Keratinocyte (primary cell): ENCODE measurements around the gene S100A6. TPM values are rescaled to one million over a fixed set of nuclear protein-coding genes. Genes with fewer than 3 reads are reported as not detected.
A peak's percentile ranks its signal among the peaks of the same experiment; 100 is the strongest.

Experiments used
- DNase-seq: peaks from one replicate; pipeline ENCODE4 v3.0.0-alpha.2; 2011; ENCODE audit warnings: low read depth, missing footprints, low spot score
- FAIRE-seq: peaks from 2 replicates; lab custom pipeline; 2011; peaks lifted over from hg19 to GRCh38; lab: Jason Lieb, UNC
- H2AFZ ChIP-seq: 2 replicates; pipeline ENCODE4 v1.6.0; 2012; ENCODE audit warnings: low read length, control low read depth, inconsistent platforms; ENCODE audit not compliant: control insufficient read depth
- H3K27ac ChIP-seq: 2 replicates; pipeline ENCODE4 v1.5.1; 2011; ENCODE audit warnings: low read length; ENCODE audit not compliant: control insufficient read depth, insufficient read depth
- H3K27me3 ChIP-seq: 3 replicates; pipeline ENCODE4 v1.6.0; 2011; ENCODE audit warnings: low read length; ENCODE audit not compliant: control insufficient read depth, insufficient read depth; ENCODE audit errors: extremely low read depth
- H3K36me3 ChIP-seq, 2 experiments: 2 replicates in 1 of 2; 3 replicates in 1 of 2; pipeline ENCODE4 v1.5.1; 2011; ENCODE audit warnings: low read length in 2 of 2, mild to moderate bottlenecking in 1 of 2; ENCODE audit not compliant: control insufficient read depth in 2 of 2, insufficient read depth in 2 of 2; ENCODE audit errors: extremely low read depth in 1 of 2
- H3K4me1 ChIP-seq: 3 replicates; pipeline ENCODE4 v1.5.1; 2011; ENCODE audit warnings: low read length; ENCODE audit not compliant: control insufficient read depth, insufficient read depth; ENCODE audit errors: extremely low read depth
- H3K4me2 ChIP-seq: 3 replicates; pipeline ENCODE4 v1.6.0; 2011; ENCODE audit warnings: low read depth, low read length; ENCODE audit not compliant: control insufficient read depth, insufficient read depth; ENCODE audit errors: extremely low read depth
- H3K4me3 ChIP-seq, 3 experiments: fragments of 200-600 bp in 1 of 3; sonication (generic) in 1 of 3; 2 replicates in 2 of 3; 3 replicates in 1 of 3; pipeline ENCODE4 v1.5.1; 2011 to 2016; ENCODE audit warnings: low read length in 3 of 3, mild to moderate bottlenecking in 3 of 3, control low read depth in 2 of 3, inconsistent platforms in 1 of 3, low read depth in 1 of 3, mixed read lengths in 1 of 3, mixed run types in 1 of 3, moderate library complexity in 1 of 3; ENCODE audit not compliant: control insufficient read depth in 2 of 3, insufficient read depth in 2 of 3; ENCODE audit errors: extremely low read depth in 1 of 3
- H3K79me2 ChIP-seq: 2 replicates; pipeline ENCODE4 v1.6.0; 2012; ENCODE audit warnings: low read length; ENCODE audit not compliant: control insufficient read depth, insufficient read depth
- H3K9ac ChIP-seq: 3 replicates; pipeline ENCODE4 v1.6.0; 2011; ENCODE audit warnings: low read length; ENCODE audit not compliant: control insufficient read depth, insufficient read depth; ENCODE audit errors: extremely low read depth
- H3K9me1 ChIP-seq: 3 replicates; pipeline ENCODE4 v1.6.0; 2011; ENCODE audit warnings: low read length; ENCODE audit not compliant: control insufficient read depth, insufficient read depth; ENCODE audit errors: extremely low read depth
- H3K9me3 ChIP-seq: 2 replicates; pipeline ENCODE4 v1.5.1; 2012; ENCODE audit warnings: low read depth, low read length; ENCODE audit not compliant: control insufficient read depth
- H4K20me1 ChIP-seq: 3 replicates; pipeline ENCODE4 v1.6.0; 2011; ENCODE audit warnings: low read length; ENCODE audit not compliant: control insufficient read depth, insufficient read depth; ENCODE audit errors: extremely low read depth
- CTCF ChIP-seq, 3 experiments: IDR thresholded peaks in 1 of 3; conservative IDR thresholded peaks in 1 of 3; optimal IDR thresholded peaks in 1 of 3; 2 replicates in 2 of 3; 3 replicates in 1 of 3; pipeline versions ENCODE3 to v1.5.1; 2011; ENCODE audit warnings: low read length in 3 of 3, mild to moderate bottlenecking in 3 of 3, moderate library complexity in 2 of 3, control low read depth in 1 of 3, inconsistent platforms in 1 of 3; ENCODE audit not compliant: insufficient read depth in 2 of 3; ENCODE audit errors: extremely low read depth in 1 of 3
- EZH2 ChIP-seq: IDR thresholded peaks from one replicate; pipeline ENCODE4 v1.6.1; 2012; ENCODE audit warnings: inconsistent platforms, mild to moderate bottlenecking, low read length, moderate library complexity
- dilution Hi-C: fragments of 300-500 bp; cut with MboI; formaldehyde crosslinking; loops from one replicate; pipeline ENCODE4 v1.7.0; 2020; ENCODE audit warnings: low sequenced_read_pairs; ENCODE audit not compliant: extremely low pct_ligation_motif_present
- polyA plus RNA-seq, 5 experiments: library from polyadenylated mRNA; depleted of rRNA in 3 of 5; stranded (reverse) in 3 of 5; stranded (forward) in 1 of 5; unstranded in 1 of 5; fragments of >200 nt; gene quantifications; 1 replicate in 1 of 5; 2 replicates in 3 of 5; 3 replicates in 1 of 5; pipeline versions ENCODE4 v1.2.1 to v1.2.3, GENCODE V29; 2011 to 2012; ENCODE audit warnings: missing spikeins in 2 of 5, low read depth in 1 of 5, low replicate concordance in 1 of 5

Gene S100A6
- polyA plus RNA-seq, 1 donor (not counting 4 experiments of a cell fraction or from before 2014, with no cell fraction given), result 2,598 TPM

- Histone ChIP-seq H4K20me1 (no peaks in the 10 kb centered on the region), H3K9me3 (no peaks in the 10 kb centered on the region), H3K4me2 (peak within 1 kb of the TSS; percentile 60), H3K27me3 (no peaks in the 10 kb centered on the region), H3K27ac (peak within 1 kb of the TSS; percentile 69), H3K79me2 (no peaks in the 10 kb centered on the region), H2AFZ (no peak within 1 kb of the TSS), H3K9me1 (no peaks in the 10 kb centered on the region), H3K4me3 (peak within 1 kb of the TSS in 2 of 3 experiments; percentile 17 to 19), H3K9ac (peak within 1 kb of the TSS; percentile 55), H3K4me1 (peaks cover 65% of the 10 kb centered on the region), H3K36me3 (peaks cover 1 to 11% of the 10 kb centered on the region in 2 experiments)
- DNase-seq (no peak), FAIRE-seq (peak; percentile 76)
- no peak for TF ChIP-seq EZH2
- no peak for TF ChIP-seq CTCF (optimal IDR thresholded peaks at IDR 0.05 in 1 of 3, IDR thresholded peaks at IDR 0.05 in 1 of 3, conservative IDR thresholded peaks at IDR 0.05 in 1 of 3; ENCODE audit: extremely low read depth in 1 of 3, insufficient read depth in 2 of 3, low read length in 3 of 3)
- dilution Hi-C loops, result no loop called here
Observed at GRCh38 chr1:153545067-153546055, 9.6 kb upstream of the S100A6 start, which contains the start of gene S100A4. Gene S100A4, minus strand, starts transcription at chr1:153545806. Its CDS starts 1,012 bp downstream, at chr1:153544794.

GRCh38 chr1:153544453-153545066 is 8.8 kb upstream of the S100A6 start:
- H4K20me1 ChIP-seq, result no peaks in the 10 kb centered on the region
- TF ChIP-seq CTCF (optimal IDR thresholded peaks at IDR 0.05 in 1 of 3, IDR thresholded peaks at IDR 0.05 in 1 of 3, conservative IDR thresholded peaks at IDR 0.05 in 1 of 3; ENCODE audit: extremely low read depth in 1 of 3, insufficient read depth in 2 of 3, low read length in 3 of 3) (no peak), EZH2 (no peak)

More at GRCh38 chr1:153544453-153545066, 8.8 kb upstream of the S100A6 start:
- Histone ChIP-seq H3K4me3 (peak overlapping the region in 2 of 3 experiments; percentile 17 to 19), H3K4me1 (peaks cover 59% of the 10 kb centered on the region), H3K27me3 (no peaks in the 10 kb centered on the region), H3K27ac (peak overlapping the region; percentile 67), H2AFZ (no peak overlapping the region), H3K9ac (peak overlapping the region; percentile 55), H3K79me2 (no peaks in the 10 kb centered on the region), H3K9me1 (no peaks in the 10 kb centered on the region), H3K4me2 (peak overlapping the region; percentile 60), H3K9me3 (no peaks in the 10 kb centered on the region), H3K36me3 (peaks cover 1 to 6% of the 10 kb centered on the region in 2 experiments)
- no peak for FAIRE-seq
- dilution Hi-C loops, result no loop called here
- DNase-seq, result no peak
